CD14-positive monocyte (primary cell): ENCODE data around the gene CNPPD1. TPM values are rescaled to one million over a fixed set of nuclear protein-coding genes. Genes with fewer than 3 reads are reported as not detected.

Experiments used
- DNase-seq, 3 donors: peaks; one replicate each; pipeline ENCODE4 v3.0.0-alpha.2; 2011 to 2022
- H2AFZ ChIP-seq: 2 replicates; pipeline ENCODE4 v1.6.0; 2012; ENCODE audit warnings: mild to moderate bottlenecking, low read depth, low read length, inconsistent platforms; ENCODE audit not compliant: insufficient read depth, poor library complexity, severe bottlenecking
- H3K27ac ChIP-seq, 2 donors: 1 replicate in 1 of 2; 2 replicates in 1 of 2; pipeline ENCODE4 v1.5.1; 2012 to 2013; ENCODE audit warnings: low read length in 2 of 2, control low read depth in 1 of 2, inconsistent platforms in 1 of 2, low read depth in 1 of 2, mild to moderate bottlenecking in 1 of 2
- H3K27me3 ChIP-seq, 2 donors: one replicate each; pipeline versions ENCODE4 v1.6.0 to v1.6.1; 2011 to 2013; ENCODE audit warnings: low read length in 2 of 2; ENCODE audit not compliant: control insufficient read depth in 2 of 2, insufficient read depth in 2 of 2
- H3K36me3 ChIP-seq, 2 donors: replicated peaks in 1 of 2; 1 replicate in 1 of 2; 2 replicates in 1 of 2; pipeline versions ENCODE4 v1.5.1 to v1.6.1; 2012 to 2013; ENCODE audit warnings: low read length in 2 of 2, control low read depth in 1 of 2, inconsistent platforms in 1 of 2, mild to moderate bottlenecking in 1 of 2; ENCODE audit not compliant: insufficient read depth in 2 of 2, control insufficient read depth in 1 of 2
- H3K4me1 ChIP-seq, 2 donors: 1 replicate in 1 of 2; 2 replicates in 1 of 2; pipeline versions ENCODE4 v1.5.1 to v1.6.1; 2012 to 2013; ENCODE audit warnings: low read length in 2 of 2, control low read depth in 1 of 2, inconsistent platforms in 1 of 2, mild to moderate bottlenecking in 1 of 2, moderate library complexity in 1 of 2; ENCODE audit not compliant: insufficient read depth in 2 of 2, control insufficient read depth in 1 of 2
- H3K4me2 ChIP-seq: replicated peaks from 2 replicates; pipeline ENCODE3; 2012; ENCODE audit warnings: low read length, moderate library complexity, mild to moderate bottlenecking; ENCODE audit not compliant: poor library complexity, severe bottlenecking; ENCODE audit errors: extremely low read depth
- H3K4me3 ChIP-seq, 3 experiments: fragments of 200-600 bp in 1 of 3; sonication (generic) in 1 of 3; replicated peaks in 1 of 3; 1 replicate in 2 of 3; 2 replicates in 1 of 3; pipeline ENCODE4 v1.5.1; 2011 to 2013; ENCODE audit warnings: low read length in 3 of 3, mild to moderate bottlenecking in 3 of 3, control low read depth in 2 of 3, low read depth in 2 of 3, inconsistent platforms in 1 of 3, moderate library complexity in 1 of 3
- H3K79me2 ChIP-seq: 2 replicates; pipeline ENCODE4 v1.6.0; 2012; ENCODE audit warnings: mild to moderate bottlenecking, control low read depth, inconsistent platforms, low read length, moderate library complexity; ENCODE audit not compliant: insufficient read depth
- H3K9ac ChIP-seq: 2 replicates; pipeline ENCODE4 v1.6.0; 2017; ENCODE audit warnings: low read length, mild to moderate bottlenecking; ENCODE audit not compliant: insufficient read depth, poor library complexity, severe bottlenecking
- H3K9me3 ChIP-seq, 2 donors: replicated peaks in 1 of 2; 1 replicate in 1 of 2; 2 replicates in 1 of 2; pipeline versions ENCODE4 v1.5.1 to v1.6.1; 2012 to 2013; ENCODE audit warnings: low read length in 2 of 2, control low read depth in 1 of 2; ENCODE audit not compliant: control insufficient read depth in 1 of 2, insufficient read depth in 1 of 2
- H4K20me1 ChIP-seq: 2 replicates; pipeline ENCODE4 v1.6.0; 2012; ENCODE audit warnings: mild to moderate bottlenecking, low read length, control low read depth, moderate library complexity; ENCODE audit not compliant: insufficient read depth
- H3K27ac Mint-ChIP-seq, 7 donors: one replicate each; pipeline ENCODE4 v1.8.0; 2020; ENCODE audit warnings: mild to moderate bottlenecking in 7 of 7, mixed read lengths in 7 of 7, moderate library complexity in 6 of 7, inconsistent platforms in 2 of 7
- H3K27me3 Mint-ChIP-seq, 3 donors: one replicate each; pipeline ENCODE4 v1.8.0; 2021 to 2022; ENCODE audit warnings: low read depth in 3 of 3, mild to moderate bottlenecking in 3 of 3, mixed read lengths in 3 of 3, moderate library complexity in 3 of 3, inconsistent platforms in 1 of 3
- H3K36me3 Mint-ChIP-seq, 2 donors: one replicate each; pipeline ENCODE4 v1.8.0; 2020; ENCODE audit warnings: mixed read lengths in 2 of 2, inconsistent platforms in 1 of 2, mild to moderate bottlenecking in 1 of 2
- H3K4me1 Mint-ChIP-seq: one replicate; pipeline ENCODE4 v1.8.0; 2020; ENCODE audit warnings: mild to moderate bottlenecking, mixed read lengths
- H3K4me3 Mint-ChIP-seq, 2 donors: one replicate each; pipeline ENCODE4 v1.8.0; 2020; ENCODE audit warnings: mild to moderate bottlenecking in 2 of 2, mixed read lengths in 2 of 2, moderate library complexity in 1 of 2
- H3K9me3 Mint-ChIP-seq, 7 donors: one replicate each; pipeline ENCODE4 v1.8.0; 2020 to 2022; ENCODE audit warnings: mixed read lengths in 7 of 7, mild to moderate bottlenecking in 6 of 7, moderate library complexity in 6 of 7, inconsistent platforms in 2 of 7
- WGBS: methylation state at CpG from one replicate; pipeline ENCODE4 v1.1.5; 2013; ENCODE audit warnings: missing lambda C conversion rate; ENCODE audit not compliant: insufficient coverage; 5-methylcytosine and 5-hydroxymethylcytosine counted together
- intact Hi-C, 2 donors: fragments of 100-400 bp; cut with micrococcal nuclease; formaldehyde crosslinking; loops; one replicate each; pipeline versions ENCODE4 v1.15.0 to v1.15.1; 2023
- polyA plus RNA-seq, 3 donors: library from polyadenylated mRNA; depleted of rRNA in 1 of 3; unstranded in 2 of 3; stranded (reverse) in 1 of 3; fragments of 300-500 nt in 2 of 3; fragments of >200 nt in 1 of 3; fragmentation: Illumina TruSeq in 2 of 3; gene quantifications; 1 replicate in 2 of 3; 2 replicates in 1 of 3; pipeline ENCODE4 v1.2.3, GENCODE V29; 2012 to 2021
- TF ChIP-seq, protein P1 (sequence below): fragments of 200-600 bp; IDR thresholded peaks from one replicate; pipeline ENCODE4 v1.8.0; 2022; ENCODE audit warnings: antibody characterized with exemption, mild to moderate bottlenecking

The CNPPD1 gene
- polyA plus RNA-seq, 3 donors, result 68.8 to 109 (median 71.3) TPM

DNA sequence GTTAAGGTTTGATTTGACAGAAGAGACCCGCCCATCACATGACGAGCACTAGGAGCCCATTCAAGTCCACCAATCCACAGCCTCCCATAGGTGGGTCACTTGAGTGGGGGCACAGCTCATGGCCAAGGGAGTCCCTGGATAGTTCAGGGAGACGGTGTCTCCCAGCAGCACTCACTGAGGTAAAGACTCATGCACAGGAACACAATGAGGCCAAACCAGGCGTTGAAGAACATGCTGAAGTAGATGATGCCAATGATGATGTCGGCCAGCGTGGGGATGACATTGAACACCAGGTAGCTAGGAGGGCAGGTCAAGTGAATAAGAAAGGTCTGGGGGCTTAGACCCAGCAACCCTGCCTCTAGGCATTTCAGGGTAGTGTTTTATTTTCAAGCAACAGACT, 38.1 kb upstream of the CNPPD1 start:
- H3K4me3 ChIP-seq, result no peak overlapping the region
- no peak overlapping the region for H3K27ac ChIP-seq
- TF ChIP-seq, protein P1, sequence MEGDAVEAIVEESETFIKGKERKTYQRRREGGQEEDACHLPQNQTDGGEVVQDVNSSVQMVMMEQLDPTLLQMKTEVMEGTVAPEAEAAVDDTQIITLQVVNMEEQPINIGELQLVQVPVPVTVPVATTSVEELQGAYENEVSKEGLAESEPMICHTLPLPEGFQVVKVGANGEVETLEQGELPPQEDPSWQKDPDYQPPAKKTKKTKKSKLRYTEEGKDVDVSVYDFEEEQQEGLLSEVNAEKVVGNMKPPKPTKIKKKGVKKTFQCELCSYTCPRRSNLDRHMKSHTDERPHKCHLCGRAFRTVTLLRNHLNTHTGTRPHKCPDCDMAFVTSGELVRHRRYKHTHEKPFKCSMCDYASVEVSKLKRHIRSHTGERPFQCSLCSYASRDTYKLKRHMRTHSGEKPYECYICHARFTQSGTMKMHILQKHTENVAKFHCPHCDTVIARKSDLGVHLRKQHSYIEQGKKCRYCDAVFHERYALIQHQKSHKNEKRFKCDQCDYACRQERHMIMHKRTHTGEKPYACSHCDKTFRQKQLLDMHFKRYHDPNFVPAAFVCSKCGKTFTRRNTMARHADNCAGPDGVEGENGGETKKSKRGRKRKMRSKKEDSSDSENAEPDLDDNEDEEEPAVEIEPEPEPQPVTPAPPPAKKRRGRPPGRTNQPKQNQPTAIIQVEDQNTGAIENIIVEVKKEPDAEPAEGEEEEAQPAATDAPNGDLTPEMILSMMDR, result no peak
- peaks cover 2 to 14% of the 10 kb centered on the region in 2 donors for H3K36me3 ChIP-seq
- peaks cover 32 to 34% of the 10 kb centered on the region in 2 donors for H3K4me1 ChIP-seq
- H3K4me1 Mint-ChIP-seq, result peaks cover 37% of the 10 kb centered on the region
- peaks cover 17% of the 10 kb centered on the region for H4K20me1 ChIP-seq
- no peaks in the 10 kb centered on the region for H3K79me2 ChIP-seq
- H2AFZ ChIP-seq, result no peak overlapping the region
- H3K4me2 ChIP-seq, result no peak overlapping the region
- H3K27me3 ChIP-seq, result peaks cover 0 to 15% of the 10 kb centered on the region in 2 donors
- no peak for DNase-seq
- H3K9me3 Mint-ChIP-seq, result peaks cover 0 to 2% (median 0%) of the 10 kb centered on the region in 7 donors
- H3K9me3 ChIP-seq, result no peaks in the 10 kb centered on the region
- peaks cover 19 to 26% (median 20%) of the 10 kb centered on the region in 3 donors for H3K27me3 Mint-ChIP-seq
- intact Hi-C loops, result loop anchor here (5.0 kb wide), 3 partner anchors 37 to 52 kb away; partner anchors contain the start of genes TUBA4A (in 2 of the 2), TUBA4B (in 2 of the 2), CNPPD1 (in 1 of the 2) and NHEJ1 (in 1 of the 2)
- no peak overlapping the region for H3K27ac Mint-ChIP-seq
- H3K36me3 Mint-ChIP-seq, result peaks cover 36 to 38% of the 10 kb centered on the region in 2 donors
- no peak overlapping the region for H3K4me3 Mint-ChIP-seq
- H3K9ac ChIP-seq, result no peak overlapping the region
- WGBS, result 100% methylated on average over 3 of the region's 6 CpGs

DNA sequence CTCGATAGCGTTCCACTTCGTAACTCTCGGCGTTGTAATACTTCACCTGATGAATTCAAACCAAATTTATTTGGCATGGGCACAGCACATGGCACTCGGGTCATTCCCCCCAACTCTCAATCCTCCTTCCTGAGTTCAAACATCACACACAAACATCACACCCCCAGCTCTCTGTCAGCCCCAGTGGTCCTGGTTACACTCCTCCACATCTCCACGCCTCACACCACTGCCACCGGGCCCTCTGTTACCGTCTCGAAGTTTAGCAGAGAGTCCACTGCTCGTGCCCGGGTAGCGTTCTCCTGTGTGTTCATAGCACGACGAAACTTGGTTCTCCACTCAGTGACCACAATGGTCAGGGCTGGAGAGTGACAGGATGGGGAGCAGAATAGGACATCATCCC, 37.4 kb upstream of the CNPPD1 start:
- H3K27ac ChIP-seq, result no peak overlapping the region
- TF ChIP-seq, protein P1, result no peak

More for the DNA sequence above, 37.4 kb upstream of the CNPPD1 start:
- peaks cover 35% of the 10 kb centered on the region for H3K4me1 Mint-ChIP-seq
- H3K4me2 ChIP-seq, result no peak overlapping the region
- over 99% methylated on average over 7 of the region's 15 CpGs for WGBS
- H3K27me3 ChIP-seq, result peaks cover 0 to 9% of the 10 kb centered on the region in 2 donors
- H3K79me2 ChIP-seq, result no peaks in the 10 kb centered on the region
- H4K20me1 ChIP-seq, result peaks cover 10% of the 10 kb centered on the region
- peaks cover 36 to 37% of the 10 kb centered on the region in 2 donors for H3K36me3 Mint-ChIP-seq
- H3K4me3 ChIP-seq, result no peak overlapping the region
- H3K27ac Mint-ChIP-seq, result no peak overlapping the region
- H3K4me3 Mint-ChIP-seq, result no peak overlapping the region
- H2AFZ ChIP-seq, result no peak overlapping the region
- no peaks in the 10 kb centered on the region for H3K9me3 ChIP-seq
- H3K4me1 ChIP-seq, result peaks cover 26 to 28% of the 10 kb centered on the region in 2 donors
- peaks cover 0 to 2% (median 0%) of the 10 kb centered on the region in 7 donors for H3K9me3 Mint-ChIP-seq
- H3K9ac ChIP-seq, result no peak overlapping the region
- H3K27me3 Mint-ChIP-seq, result peaks cover 13 to 21% (median 19%) of the 10 kb centered on the region in 3 donors
- intact Hi-C loops, result loop anchor here in 1 of 2 donors (5.0 kb wide), 1 partner anchor 52 kb away; the partner anchor contains the start of gene NHEJ1
- H3K36me3 ChIP-seq, result peaks cover under 1 to 16% of the 10 kb centered on the region in 2 donors
- DNase-seq, result no peak
